B cell (primary cell): ENCODE measurements around the gene SLCO2B1.

Experiments
- CTCF ChIP-seq: fragments of 200-600 bp; IDR thresholded peaks from one replicate; pipeline ENCODE4 v1.8.0; 2022; ENCODE audit warnings: antibody characterized with exemption, mild to moderate bottlenecking
- EZH2 ChIP-seq: IDR thresholded peaks from 2 replicates; pipeline ENCODE4 v1.6.1; 2012; ENCODE audit warnings: borderline replicate concordance, low read depth, mild to moderate bottlenecking, moderate library complexity, low read length; ENCODE audit not compliant: insufficient read depth, poor library complexity, severe bottlenecking

DNA sequence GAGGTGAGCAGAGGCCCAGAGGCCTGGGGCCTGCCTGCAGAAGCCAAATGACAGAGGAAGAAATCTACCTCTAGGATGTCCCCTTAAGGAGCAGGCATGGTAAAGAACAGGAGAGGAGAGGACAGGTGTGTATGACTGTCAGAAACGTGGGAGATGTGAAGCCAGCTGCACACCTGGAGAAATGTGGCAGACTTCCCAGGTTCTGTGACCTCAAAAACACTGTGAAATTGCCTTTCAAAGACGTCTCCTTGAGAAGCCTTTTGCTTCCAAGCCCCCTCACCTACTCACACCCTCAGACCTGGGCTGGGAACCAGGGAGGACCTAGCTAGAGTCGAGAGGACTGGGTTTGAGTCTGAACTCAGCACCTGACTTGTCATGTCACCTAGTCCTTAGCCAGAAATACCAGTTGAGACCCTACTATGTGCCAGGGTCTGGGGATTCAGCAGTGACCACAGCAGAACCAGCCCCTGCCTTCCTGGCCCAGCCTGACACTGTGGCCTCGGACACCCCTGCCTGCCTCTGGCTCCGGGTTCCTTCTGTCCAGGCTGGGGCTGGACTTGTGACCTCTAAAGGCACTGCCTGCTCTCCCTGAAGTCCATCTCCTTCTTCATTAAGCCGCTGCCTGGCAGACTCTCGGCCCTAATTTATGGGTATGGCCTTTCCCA is 95.2 kb downstream of the SLCO2B1 start:
- no peak for TF ChIP-seq CTCF
- no peak for TF ChIP-seq EZH2
